GM12878 (cell line): ENCODE results near the gene MRPS21. TPM values are rescaled to one million over a fixed set of nuclear protein-coding genes. Genes with fewer than 3 reads are reported as not detected.
"Not testable (repeated sequence)": the region's sequence is repeated elsewhere in the genome, so short reads cannot be mapped to it uniquely, and the experiment has no call there.

Experiments used
- ATAC-seq: fragments of 200-7000 bp; cut with Tn5 transposase; 3 replicates; pipeline ENCODE4 v1.9.1; 2020; ENCODE audit warnings: mild to moderate bottlenecking, moderate library complexity
- BruUV-seq: library from RNA; stranded (reverse); fragments of 400-500 nt; replicated peaks from 2 replicates; lab custom pipeline; 2021; lab: Mats Ljungman, UMichigan
- CTCF ChIA-PET: fragments of 300-600 bp; sonication (Branson Sonifier 250); formaldehyde crosslinking; extraction: SDS; loops from one replicate; lab custom pipeline; 2021; ENCODE audit warnings: inconsistent platforms; lab: Yijun Ruan, JAX
- POLR2A ChIA-PET: fragments of 350-600 bp; formaldehyde crosslinking; extraction: SDS; loops from one replicate; lab custom pipeline; 2021; ENCODE audit warnings: inconsistent platforms; lab: Charles Lee
- RAD21 ChIA-PET: fragments of 300-600 bp; sonication (Branson Sonifier 250); formaldehyde crosslinking; loops from one replicate; lab custom pipeline; 2023; ENCODE audit warnings: antibody characterized with exemption; ENCODE audit not compliant: unreplicated experiment; lab: Charles Lee
- SMC1A ChIA-PET: fragments of 300-600 bp; sonication (Branson Sonifier 250); formaldehyde crosslinking; loops from one replicate; lab custom pipeline; 2023; ENCODE audit not compliant: unreplicated experiment, uncharacterized antibody; lab: Charles Lee
- DNase-seq: peaks from one replicate; pipeline ENCODE4 v3.0.0-alpha.2; 2011; ENCODE audit warnings: low read depth, low spot score
- FAIRE-seq: peaks from 3 replicates; lab custom pipeline; 2011; peaks lifted over from hg19 to GRCh38; lab: Jason Lieb, UNC
- H2AFZ ChIP-seq: 2 replicates; pipeline ENCODE4 v1.6.0; 2011; ENCODE audit warnings: low read depth, low read length, control low read depth; ENCODE audit not compliant: control insufficient read depth
- H3K27ac ChIP-seq: 2 replicates; pipeline ENCODE4 v1.5.1; 2011; ENCODE audit warnings: control low read depth; ENCODE audit not compliant: control insufficient read depth, insufficient read depth
- H3K27me3 ChIP-seq, 2 experiments: replicated peaks in 1 of 2; 2 replicates each; pipeline versions ENCODE4 v1.6.0 to v1.6.1; 2011; ENCODE audit warnings: low read length in 1 of 2; ENCODE audit not compliant: control insufficient read depth in 2 of 2, insufficient read depth in 2 of 2
- H3K36me3 ChIP-seq, 2 experiments: 2 replicates each; pipeline ENCODE4 v1.5.1; 2011; ENCODE audit warnings: low read length in 1 of 2; ENCODE audit not compliant: control insufficient read depth in 2 of 2, insufficient read depth in 2 of 2
- H3K4me1 ChIP-seq: 2 replicates; pipeline ENCODE4 v1.6.1; 2011; ENCODE audit warnings: mild to moderate bottlenecking, low read length, moderate library complexity, mixed read lengths; ENCODE audit not compliant: control insufficient read depth, insufficient read depth
- H3K4me2 ChIP-seq: 2 replicates; pipeline ENCODE4 v1.6.0; 2011; ENCODE audit warnings: control low read depth; ENCODE audit not compliant: control insufficient read depth, insufficient read depth
- H3K4me3 ChIP-seq: fragments of 200-600 bp; sonication (generic); 2 replicates; pipeline ENCODE4 v1.5.1; 2016
- H3K79me2 ChIP-seq: 2 replicates; pipeline ENCODE4 v1.6.0; 2011; ENCODE audit warnings: low read length; ENCODE audit not compliant: control insufficient read depth, insufficient read depth
- H3K9ac ChIP-seq: 2 replicates; pipeline ENCODE4 v1.8.0; 2011; ENCODE audit warnings: low read length, control low read depth, mixed read lengths; ENCODE audit not compliant: control insufficient read depth, insufficient read depth
- H3K9me3 ChIP-seq: replicated peaks from 3 replicates; pipeline ENCODE4 v1.5.1; 2011; ENCODE audit warnings: mild to moderate bottlenecking, low read length; ENCODE audit not compliant: control insufficient read depth, insufficient read depth
- H4K20me1 ChIP-seq: 2 replicates; pipeline ENCODE4 v1.6.0; 2011; ENCODE audit not compliant: control insufficient read depth, insufficient read depth
- BCL11A ChIP-seq: IDR thresholded peaks from 2 replicates; pipeline ENCODE4 v1.6.1; 2011; ENCODE audit warnings: low read depth, low read length
- CBX5 ChIP-seq: sonication (generic); IDR thresholded peaks from 2 replicates; pipeline ENCODE4 v1.6.1; 2016; ENCODE audit warnings: low read depth, moderate library complexity, mild to moderate bottlenecking, inconsistent platforms
- NFIC ChIP-seq: IDR thresholded peaks from 2 replicates; pipeline ENCODE4 v1.6.1; 2012; ENCODE audit warnings: low read depth, mild to moderate bottlenecking, inconsistent platforms, low read length, moderate library complexity
- PML ChIP-seq: IDR thresholded peaks from 2 replicates; pipeline ENCODE4 v1.6.1; 2012; ENCODE audit warnings: low read length, inconsistent platforms
- POLR2AphosphoS2 ChIP-seq: IDR thresholded peaks from 2 replicates; pipeline ENCODE4 v1.6.1; 2011; ENCODE audit warnings: low read depth, mild to moderate bottlenecking, low read length, improper control_type of control experiment, moderate library complexity
- RBBP5 ChIP-seq: fragments of 200-600 bp; sonication (generic); conservative IDR thresholded peaks from 2 replicates; pipeline ENCODE4 v1.6.1; 2016
- SREBF1 ChIP-seq: IDR thresholded peaks from 2 replicates; pipeline ENCODE4 v1.6.1; 2012; ENCODE audit warnings: mild to moderate bottlenecking, low read length
- WGBS: methylation state at CpG from one replicate; pipeline ENCODE4 v1.1.6; 2016; ENCODE audit warnings: low lambda C conversion rate; ENCODE audit not compliant: insufficient replicate concordance, insufficient coverage; ENCODE audit errors: missing lambda C conversion rate; 5-methylcytosine and 5-hydroxymethylcytosine counted together
- in situ Hi-C: fragments of 300-500 bp; cut with MboI; formaldehyde crosslinking; loops from 9 replicates; pipeline ENCODE4 v1.14.3; 2018; ENCODE audit warnings: mixed read lengths
- intact Hi-C: fragments of 100-400 bp; cut with micrococcal nuclease; formaldehyde crosslinking; loops from one replicate; pipeline ENCODE4 v1.14.2; 2022; ENCODE audit not compliant: unreplicated experiment
- polyA plus RNA-seq, 11 experiments: library from polyadenylated mRNA; depleted of rRNA in 4 of 11; unstranded in 6 of 11; stranded (reverse) in 5 of 11; fragments of >200 nt; fragmentation: Nextera tagmentation in 4 of 11; fragmentation: Illumina TruSeq in 1 of 11; extraction: Ambion mirVana in 4 of 11; extraction: Trizol in 1 of 11; gene quantifications; 1 replicate in 1 of 11; 2 replicates in 10 of 11; pipeline versions ENCODE4 v1.2.1 to v1.2.3, GENCODE V29; 2011 to 2016; ENCODE audit warnings: inconsistent platforms in 2 of 11, missing spikeins in 2 of 11, low read depth in 1 of 11
- total RNA-seq, 4 experiments: library from RNA; depleted of rRNA in 3 of 4; stranded (reverse); fragments of >200 nt in 3 of 4; fragmentation: Illumina TruSeq in 1 of 4; extraction: Trizol in 1 of 4; gene quantifications; 2 replicates each; pipeline versions ENCODE4 v1.2.1 to v1.2.3, GENCODE V29; 2013 to 2021
- TF ChIP-seq, protein P1 (sequence below): fragments of 450-650 bp; IDR thresholded peaks from 2 replicates; pipeline ENCODE4 v1.6.1; 2016; ENCODE audit warnings: mild to moderate bottlenecking
- TF ChIP-seq, protein P2 (sequence below): fragments of 450-650 bp; conservative IDR thresholded peaks from 2 replicates; pipeline ENCODE4 v1.6.1; 2017; ENCODE audit warnings: mild to moderate bottlenecking, moderate library complexity

MRPS21 gene
- total and polyA plus RNA-seq, 10 of the 15 experiments (the other 5 are each of a cell fraction or from before 2014, with no cell fraction given): 69.4 to 275 (median 103) TPM

DNA sequence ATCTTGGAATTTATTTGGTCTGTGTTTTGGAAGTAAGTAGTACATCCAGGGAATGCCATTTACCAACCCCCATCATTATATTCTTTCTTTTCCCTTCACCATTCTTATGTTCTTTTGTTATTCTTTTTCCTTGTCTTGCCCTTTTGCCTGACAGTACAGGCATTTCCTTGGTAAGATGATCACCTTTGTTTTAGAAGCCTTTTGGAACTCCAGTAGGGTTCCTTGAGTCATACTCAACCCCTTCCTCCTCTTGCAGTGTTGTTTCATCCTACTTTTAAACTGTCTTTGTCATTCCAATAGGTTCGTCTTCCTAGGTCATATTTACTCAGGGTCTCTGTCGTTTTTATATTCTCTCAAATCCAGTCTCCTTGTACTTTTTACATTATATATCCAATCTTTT is 9.2 kb downstream of the MRPS21 start (continued):
- TF ChIP-seq POLR2AphosphoS2: no peak

DNA sequence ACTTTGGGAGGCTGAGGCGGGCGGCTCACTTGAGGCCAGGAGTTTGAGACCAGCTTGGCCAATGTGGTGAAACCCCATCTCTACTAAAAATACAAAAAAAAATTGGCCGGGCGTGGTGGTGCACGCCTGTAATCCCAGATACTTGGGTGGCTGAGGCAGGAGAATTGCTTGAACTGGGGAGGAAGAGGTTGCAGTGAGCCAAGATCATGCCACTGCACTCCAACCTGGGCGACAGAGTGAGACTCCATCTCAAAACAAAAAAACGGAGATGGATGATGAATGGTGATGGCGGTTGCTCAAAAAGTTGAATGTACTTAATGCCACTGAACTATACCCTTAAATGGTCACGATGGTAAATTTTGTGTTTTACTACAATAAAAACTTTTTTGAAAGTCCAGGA is 14.9 kb downstream of the MRPS21 start:
- H2AFZ ChIP-seq, SMC1A ChIA-PET, H3K4me3 ChIP-seq, BruUV-seq, H3K9me3 ChIP-seq, H3K27me3 ChIP-seq, in situ Hi-C loops, CTCF ChIA-PET, H4K20me1 ChIP-seq, POLR2A ChIA-PET, H3K36me3 ChIP-seq, ATAC-seq, H3K4me2 ChIP-seq, H3K9ac ChIP-seq, H3K4me1 ChIP-seq, DNase-seq, RAD21 ChIA-PET, H3K79me2 ChIP-seq, H3K27ac ChIP-seq, FAIRE-seq, intact Hi-C loops: not testable (repeated sequence)
- 98% methylated on average over 6 of the region's 9 CpGs for WGBS

DNA sequence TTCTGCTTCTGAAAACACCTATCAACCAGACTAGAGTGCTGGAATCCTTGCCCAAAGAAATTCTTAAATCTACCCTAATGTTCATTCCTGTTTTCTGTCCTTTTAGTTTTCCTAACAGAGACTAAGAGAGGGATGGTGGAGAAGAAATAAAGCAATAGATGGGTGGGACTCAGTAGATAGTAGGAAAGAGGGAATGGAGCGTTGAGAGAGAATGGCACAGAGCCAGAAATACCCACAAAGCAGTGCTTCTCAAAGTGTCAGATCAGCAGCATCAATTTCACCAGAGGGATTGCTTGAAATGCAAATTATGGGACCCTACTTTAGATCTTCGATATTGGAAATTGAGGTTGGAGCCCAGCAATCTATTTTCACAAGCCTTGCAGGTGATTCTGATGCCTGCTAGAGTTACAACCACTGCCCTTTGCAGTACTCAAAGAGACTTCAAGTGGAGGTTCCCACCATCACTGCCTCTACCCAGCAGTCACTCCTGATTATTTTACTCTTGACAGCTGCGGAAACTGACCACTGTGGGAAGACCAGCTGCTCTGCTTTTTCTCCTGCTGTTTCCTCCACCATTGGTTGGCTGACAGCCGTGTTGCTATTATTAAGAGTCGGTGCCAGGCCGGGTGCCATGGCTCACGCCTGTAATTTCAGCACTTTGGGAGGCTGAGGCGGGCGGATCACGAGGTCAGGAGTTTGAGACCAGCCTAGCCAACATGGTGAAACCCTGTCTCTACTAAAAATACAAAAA is 16.3 kb downstream of the MRPS21 start:
- H3K27me3 ChIP-seq: no peaks in the 10 kb centered on the region
- no peak overlapping the region for H3K9ac ChIP-seq
- ChIA-PET CTCF (interaction anchor here (0.6 kb wide), 1 partner anchor 314 kb away, joined by 3 read pairs; no protein-coding TSS in a partner anchor), RAD21 (no interaction called here), POLR2A (no interaction called here), SMC1A (no interaction called here)
- H2AFZ ChIP-seq: no peak overlapping the region
- FAIRE-seq (no peak), DNase-seq (no peak), ATAC-seq (no peak)
- H3K27ac ChIP-seq: no peak overlapping the region
- no peak overlapping the region for H3K4me2 ChIP-seq
- no peaks in the 10 kb centered on the region for H3K9me3 ChIP-seq
- no peaks in the 10 kb centered on the region for H4K20me1 ChIP-seq
- H3K79me2 ChIP-seq: no peaks in the 10 kb centered on the region
- H3K36me3 ChIP-seq: no peaks in the 10 kb centered on the region; a peak in 1 of 4 replicates
- WGBS: 86% methylated on average over 10 of the region's 10 CpGs
- intact Hi-C loops (no loop called here), in situ Hi-C loops (no loop called here)
- BruUV-seq: no TSS peak
- no peaks in the 10 kb centered on the region for H3K4me1 ChIP-seq
- no peak overlapping the region for H3K4me3 ChIP-seq
- TF ChIP-seq NFIC (no peak), SREBF1 (no peak), CBX5 (no peak), BCL11A (no peak), PML (no peak), RBBP5 (no peak)
- TF ChIP-seq, protein P1, sequence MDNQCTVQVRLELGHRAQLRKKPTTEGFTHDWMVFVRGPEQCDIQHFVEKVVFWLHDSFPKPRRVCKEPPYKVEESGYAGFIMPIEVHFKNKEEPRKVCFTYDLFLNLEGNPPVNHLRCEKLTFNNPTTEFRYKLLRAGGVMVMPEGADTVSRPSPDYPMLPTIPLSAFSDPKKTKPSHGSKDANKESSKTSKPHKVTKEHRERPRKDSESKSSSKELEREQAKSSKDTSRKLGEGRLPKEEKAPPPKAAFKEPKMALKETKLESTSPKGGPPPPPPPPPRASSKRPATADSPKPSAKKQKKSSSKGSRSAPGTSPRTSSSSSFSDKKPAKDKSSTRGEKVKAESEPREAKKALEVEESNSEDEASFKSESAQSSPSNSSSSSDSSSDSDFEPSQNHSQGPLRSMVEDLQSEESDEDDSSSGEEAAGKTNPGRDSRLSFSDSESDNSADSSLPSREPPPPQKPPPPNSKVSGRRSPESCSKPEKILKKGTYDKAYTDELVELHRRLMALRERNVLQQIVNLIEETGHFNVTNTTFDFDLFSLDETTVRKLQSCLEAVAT: no peak
- TF ChIP-seq, protein P2, sequence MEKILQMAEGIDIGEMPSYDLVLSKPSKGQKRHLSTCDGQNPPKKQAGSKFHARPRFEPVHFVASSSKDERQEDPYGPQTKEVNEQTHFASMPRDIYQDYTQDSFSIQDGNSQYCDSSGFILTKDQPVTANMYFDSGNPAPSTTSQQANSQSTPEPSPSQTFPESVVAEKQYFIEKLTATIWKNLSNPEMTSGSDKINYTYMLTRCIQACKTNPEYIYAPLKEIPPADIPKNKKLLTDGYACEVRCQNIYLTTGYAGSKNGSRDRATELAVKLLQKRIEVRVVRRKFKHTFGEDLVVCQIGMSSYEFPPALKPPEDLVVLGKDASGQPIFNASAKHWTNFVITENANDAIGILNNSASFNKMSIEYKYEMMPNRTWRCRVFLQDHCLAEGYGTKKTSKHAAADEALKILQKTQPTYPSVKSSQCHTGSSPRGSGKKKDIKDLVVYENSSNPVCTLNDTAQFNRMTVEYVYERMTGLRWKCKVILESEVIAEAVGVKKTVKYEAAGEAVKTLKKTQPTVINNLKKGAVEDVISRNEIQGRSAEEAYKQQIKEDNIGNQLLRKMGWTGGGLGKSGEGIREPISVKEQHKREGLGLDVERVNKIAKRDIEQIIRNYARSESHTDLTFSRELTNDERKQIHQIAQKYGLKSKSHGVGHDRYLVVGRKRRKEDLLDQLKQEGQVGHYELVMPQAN: no peak
